GM19238 (cell line): ENCODE measurements around the gene GMDS.

Experiments
- DNase-seq: peaks from one replicate; pipeline ENCODE4 v3.0.0; 2011; ENCODE audit warnings: low spot score; ENCODE audit not compliant: insufficient read length

GMDS gene

GRCh38 chr6:1839361-1839760, 406.0 kb downstream of the GMDS start:
- DNase-seq: no peak

DNA sequence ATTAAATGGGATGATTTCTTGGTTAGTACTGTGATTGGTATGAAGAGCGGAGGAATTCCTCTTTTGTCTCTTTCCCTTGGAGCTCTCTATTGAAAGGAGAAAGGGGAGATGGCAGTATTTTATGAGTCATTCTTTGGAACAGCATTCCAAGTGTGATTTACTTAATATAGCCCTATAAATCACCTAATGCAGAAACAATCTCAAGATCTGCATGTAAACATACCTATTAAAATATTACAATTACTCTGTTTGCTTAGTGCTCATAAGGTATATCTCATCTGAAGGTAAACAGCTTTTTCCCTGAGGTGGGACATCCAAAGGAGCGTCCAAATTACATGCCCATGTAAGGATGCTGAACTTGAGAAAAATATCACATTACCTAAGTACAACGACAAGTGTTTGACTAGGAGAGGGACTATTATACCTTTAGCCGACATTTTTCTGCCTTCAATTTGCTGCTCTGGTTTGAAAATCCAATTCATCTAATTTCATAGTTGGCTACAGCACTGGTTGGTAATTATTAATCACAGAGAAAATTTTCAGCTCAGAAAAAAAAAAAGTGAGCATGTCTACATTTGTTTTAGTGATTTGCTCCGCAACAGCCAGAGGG, 406.7 kb downstream of the GMDS start:
- DNase-seq: no peak

DNA sequence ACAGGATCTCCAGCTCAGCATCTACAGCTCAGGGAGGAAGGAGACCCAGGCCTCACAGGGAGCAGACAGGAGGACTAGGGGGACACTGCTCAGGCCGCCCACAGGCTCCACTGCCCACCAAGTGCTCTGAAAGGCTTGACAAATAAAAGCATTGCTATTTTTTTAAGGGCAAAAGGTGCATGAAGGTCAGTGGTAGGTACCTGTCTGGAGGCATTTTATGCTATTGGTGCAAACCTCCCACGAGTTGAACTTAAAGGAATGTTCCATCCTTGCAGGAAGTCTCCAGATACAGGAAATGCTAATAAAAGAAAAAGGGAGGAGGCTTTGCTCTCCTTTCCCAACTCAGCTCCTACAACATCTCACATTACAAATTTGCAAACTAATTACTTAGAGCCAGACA, 407.6 kb downstream of the GMDS start:
- no peak for DNase-seq

DNA sequence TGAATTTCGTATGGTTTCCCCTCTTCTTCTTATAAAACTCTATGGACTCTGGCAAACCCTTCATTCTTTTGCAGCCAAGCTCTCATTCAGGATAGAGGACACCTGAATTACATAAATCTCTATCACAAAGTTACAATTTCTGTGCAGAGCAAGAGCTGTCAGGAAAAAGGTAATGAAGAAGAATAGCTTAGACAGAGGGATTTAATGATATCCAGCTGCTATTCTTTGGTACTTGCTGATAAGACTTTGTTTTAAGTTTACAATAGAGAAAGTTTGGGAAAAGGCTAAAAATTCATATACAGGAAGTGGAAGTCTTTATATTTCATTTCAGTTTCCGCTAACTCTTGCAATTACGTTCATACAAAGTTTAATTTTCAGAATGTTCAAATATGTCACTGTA, 408.7 kb downstream of the GMDS start:
- no peak for DNase-seq

- no peak for DNase-seq
Measured at GRCh38 chr6:1834646-1835516, 410.5 kb downstream of the GMDS start.

- DNase-seq: no peak
Measured at GRCh38 chr6:1834207-1834606, 411.2 kb downstream of the GMDS start.

- no peak for DNase-seq
Measured at GRCh38 chr6:1832844-1833787, 412.3 kb downstream of the GMDS start.

GRCh38 chr6:1832358-1832757, 413.0 kb downstream of the GMDS start:
- no peak for DNase-seq

DNA sequence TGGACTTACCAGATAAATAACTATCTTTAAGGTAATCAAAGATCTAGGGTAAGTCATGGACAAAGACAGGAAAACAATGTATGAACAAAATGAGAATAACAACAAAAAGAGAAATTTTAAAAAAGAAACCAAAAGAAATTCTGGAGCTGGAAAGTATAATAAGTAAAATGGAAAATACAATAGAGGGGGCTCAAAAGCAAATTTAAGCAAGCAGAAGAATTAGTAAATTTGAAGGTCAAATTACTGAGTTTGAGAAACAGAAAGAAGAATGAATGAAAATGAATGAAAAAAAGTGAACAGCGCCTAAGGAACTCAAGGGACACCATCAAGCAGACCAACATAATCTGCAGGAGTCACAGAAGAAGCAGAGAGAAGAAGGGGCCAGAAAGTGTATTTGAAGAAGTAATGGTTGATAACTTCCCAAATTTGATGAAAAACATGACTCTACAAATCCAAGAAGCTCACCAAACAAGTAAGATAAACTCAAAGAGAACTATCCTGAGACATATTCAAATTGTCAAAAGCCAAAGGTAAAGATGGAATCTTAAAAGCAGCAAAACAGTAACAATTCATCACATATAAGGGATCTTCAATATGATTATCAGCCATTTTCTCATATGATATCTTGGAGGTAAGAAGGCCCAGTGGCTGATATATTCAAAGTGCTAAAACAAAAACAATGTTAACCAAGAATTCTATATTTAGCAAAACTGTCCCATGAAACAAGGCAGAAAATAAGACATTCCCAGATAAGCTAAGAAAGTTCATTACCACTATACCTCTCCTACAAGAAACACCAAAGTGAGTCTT, 417.2 kb downstream of the GMDS start:
- no peak for DNase-seq

- no peak for DNase-seq
Measured at GRCh38 chr6:1825926-1826325, 419.5 kb downstream of the GMDS start.

DNA sequence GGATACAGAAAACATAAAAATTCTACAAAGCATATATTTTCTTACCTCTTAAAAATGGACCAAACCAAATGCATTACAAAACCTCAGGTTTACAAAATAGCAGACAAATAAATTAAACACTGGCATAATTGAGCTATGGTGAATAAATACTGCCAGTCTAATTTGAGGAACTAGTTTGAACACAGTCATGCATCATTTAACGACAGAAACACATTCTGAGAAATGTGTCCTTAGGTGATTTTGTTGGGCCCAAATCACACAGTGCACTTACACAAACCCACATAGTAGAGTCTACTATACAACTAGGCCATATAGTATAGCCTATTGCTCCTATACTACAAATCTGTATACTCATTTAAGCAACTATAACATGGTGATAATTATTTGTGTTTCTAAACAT, 420.1 kb downstream of the GMDS start:
- DNase-seq: no peak

- DNase-seq: no peak
Measured at GRCh38 chr6:1821513-1822183, 423.8 kb downstream of the GMDS start.

DNA sequence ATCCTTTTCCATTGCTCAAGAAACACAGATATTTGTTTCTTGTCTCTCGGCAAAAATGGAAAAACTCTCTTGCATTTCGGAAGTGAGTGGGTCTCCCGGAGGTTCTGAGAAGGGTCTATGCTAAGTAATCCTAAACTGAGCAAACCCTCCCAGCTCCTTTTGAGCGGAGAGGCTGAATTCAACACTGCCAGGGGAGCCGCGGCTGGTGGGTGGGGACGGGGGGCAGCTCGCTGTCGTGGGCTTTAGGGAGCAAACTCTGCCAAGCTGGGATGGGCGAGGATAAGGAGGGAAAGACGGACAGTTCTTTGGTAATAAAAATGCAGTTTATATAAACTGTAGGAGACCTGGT, 424.3 kb downstream of the GMDS start:
- DNase-seq: no peak

DNA sequence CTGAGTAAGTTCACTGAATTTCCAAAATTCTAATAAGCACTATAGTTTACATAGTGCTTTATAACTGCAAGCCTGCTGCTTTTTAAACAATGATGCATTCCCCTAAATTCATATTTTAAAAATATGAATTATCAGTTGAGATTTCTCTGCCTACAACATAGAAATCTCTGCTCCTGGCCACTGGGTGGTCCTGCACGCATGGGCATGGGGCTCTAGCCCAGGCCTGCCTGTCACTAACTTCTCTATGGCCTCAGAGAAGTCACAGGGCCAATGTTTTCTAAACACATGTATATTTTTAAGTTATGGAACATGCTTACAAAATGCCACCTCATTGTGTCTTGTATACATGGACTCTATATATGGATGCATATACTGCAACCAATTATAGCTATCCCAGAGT, 424.7 kb downstream of the GMDS start:
- no peak for DNase-seq

- no peak for DNase-seq
Measured at GRCh38 chr6:1820165-1820564, 425.2 kb downstream of the GMDS start.

DNA sequence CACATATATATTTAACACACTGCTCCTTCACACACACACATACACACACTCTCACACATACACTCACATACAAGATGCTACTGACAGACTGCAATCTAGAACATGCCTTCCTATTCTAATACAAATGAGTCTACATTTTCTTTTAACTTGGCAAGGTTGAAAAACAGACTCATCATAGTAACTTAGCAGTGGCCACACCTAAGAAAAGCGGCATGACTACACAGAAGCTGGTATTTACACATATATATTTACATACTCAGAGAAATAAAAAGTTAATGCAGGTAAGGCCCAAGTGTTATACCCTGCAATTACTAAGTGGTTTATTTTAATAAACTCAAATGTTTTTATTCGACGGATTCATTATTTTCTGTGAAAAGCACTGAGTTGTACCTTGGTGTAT, 426.4 kb downstream of the GMDS start:
- DNase-seq: no peak

- DNase-seq: no peak
Measured at GRCh38 chr6:1817033-1817761, 428.2 kb downstream of the GMDS start.

- no peak for DNase-seq
Measured at GRCh38 chr6:1815827-1816452, 429.5 kb downstream of the GMDS start.

GRCh38 chr6:1814279-1814678, 431.1 kb downstream of the GMDS start:
- no peak for DNase-seq

- no peak for DNase-seq
Measured at GRCh38 chr6:1812487-1812886, 432.9 kb downstream of the GMDS start.
